ENCODE data around the gene VRK1.

VRK1 gene

GRCh38 chr14:96847451-96847850, 50.3 kb downstream of the VRK1 start:
- Histone ChIP-seq H2AFZ (ENCODE audit: low read length) (no peak overlapping the region), H3K27ac (ENCODE audit: low read length) (no peak overlapping the region), H3K36me3 (replicated peaks; ENCODE audit: insufficient read depth, low read length) (no peaks in the 10 kb centered on the region), H3K4me1 (ENCODE audit: low read length) (no peaks in the 10 kb centered on the region), H3K4me2 (ENCODE audit: low read depth, low read length) (no peak overlapping the region), H3K9ac (ENCODE audit: low read length) (no peak overlapping the region), H3K79me2 (ENCODE audit: low read length) (no peaks in the 10 kb centered on the region), H3K4me3 (ENCODE audit: low read length) (no peak overlapping the region), H4K20me1 (ENCODE audit: insufficient read depth, low read length) (no peaks in the 10 kb centered on the region), H3K27me3 (replicated peaks; ENCODE audit: insufficient read depth, low read length) (no peaks in the 10 kb centered on the region), H3K9me2 (replicated peaks; ENCODE audit: insufficient read depth, low read length) (no peaks in the 10 kb centered on the region), H3F3A (ENCODE audit: insufficient read depth, low read length) (no peaks in the 10 kb centered on the region), H3K9me3 (replicated peaks; ENCODE audit: insufficient read depth, low read length) (no peaks in the 10 kb centered on the region)
- no peak for DNase-seq
- no peak for TF ChIP-seq EZH2 (optimal IDR thresholded peaks at IDR 0.05; ENCODE audit: low read depth, low read length)
- TF ChIP-seq, protein P1, sequence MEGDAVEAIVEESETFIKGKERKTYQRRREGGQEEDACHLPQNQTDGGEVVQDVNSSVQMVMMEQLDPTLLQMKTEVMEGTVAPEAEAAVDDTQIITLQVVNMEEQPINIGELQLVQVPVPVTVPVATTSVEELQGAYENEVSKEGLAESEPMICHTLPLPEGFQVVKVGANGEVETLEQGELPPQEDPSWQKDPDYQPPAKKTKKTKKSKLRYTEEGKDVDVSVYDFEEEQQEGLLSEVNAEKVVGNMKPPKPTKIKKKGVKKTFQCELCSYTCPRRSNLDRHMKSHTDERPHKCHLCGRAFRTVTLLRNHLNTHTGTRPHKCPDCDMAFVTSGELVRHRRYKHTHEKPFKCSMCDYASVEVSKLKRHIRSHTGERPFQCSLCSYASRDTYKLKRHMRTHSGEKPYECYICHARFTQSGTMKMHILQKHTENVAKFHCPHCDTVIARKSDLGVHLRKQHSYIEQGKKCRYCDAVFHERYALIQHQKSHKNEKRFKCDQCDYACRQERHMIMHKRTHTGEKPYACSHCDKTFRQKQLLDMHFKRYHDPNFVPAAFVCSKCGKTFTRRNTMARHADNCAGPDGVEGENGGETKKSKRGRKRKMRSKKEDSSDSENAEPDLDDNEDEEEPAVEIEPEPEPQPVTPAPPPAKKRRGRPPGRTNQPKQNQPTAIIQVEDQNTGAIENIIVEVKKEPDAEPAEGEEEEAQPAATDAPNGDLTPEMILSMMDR (IDR thresholded peaks at IDR 0.05; ENCODE audit: low read length) = no peak
- no peak for TF ChIP-seq EZH2phosphoT487 (IDR thresholded peaks at IDR 0.05; ENCODE audit: low read length)

DNA sequence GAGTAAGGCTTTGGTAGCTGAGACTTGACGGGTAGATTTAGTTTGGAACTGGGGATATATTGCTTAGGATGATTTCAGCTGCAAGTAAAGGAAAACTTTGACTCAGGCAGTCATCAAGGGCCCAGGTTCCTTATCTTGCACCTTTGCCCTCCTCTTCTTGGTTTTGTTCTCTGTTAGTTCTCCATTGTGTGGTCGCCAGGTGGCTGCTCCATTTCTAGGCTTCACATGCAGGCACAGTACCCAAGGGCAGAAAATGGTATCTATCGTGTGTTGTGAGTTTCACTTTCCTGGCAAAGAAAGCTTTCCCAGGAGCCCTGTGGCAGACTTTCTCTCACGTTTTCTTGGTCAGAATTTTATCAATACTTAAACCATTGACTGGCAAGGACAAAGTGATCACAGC, 50.8 kb downstream of the VRK1 start:
- Histone ChIP-seq H3K27me3 (replicated peaks; ENCODE audit: insufficient read depth, low read length) (no peaks in the 10 kb centered on the region), H3K27ac (ENCODE audit: low read length) (no peak overlapping the region), H3K36me3 (replicated peaks; ENCODE audit: insufficient read depth, low read length) (no peaks in the 10 kb centered on the region), H3K4me1 (ENCODE audit: low read length) (no peaks in the 10 kb centered on the region), H2AFZ (ENCODE audit: low read length) (no peak overlapping the region), H4K20me1 (ENCODE audit: insufficient read depth, low read length) (no peaks in the 10 kb centered on the region), H3K79me2 (ENCODE audit: low read length) (no peaks in the 10 kb centered on the region), H3K4me3 (ENCODE audit: low read length) (no peak overlapping the region), H3K9me3 (replicated peaks; ENCODE audit: insufficient read depth, low read length) (no peaks in the 10 kb centered on the region), H3K9me2 (replicated peaks; ENCODE audit: insufficient read depth, low read length) (no peaks in the 10 kb centered on the region), H3K4me2 (ENCODE audit: low read depth, low read length) (no peak overlapping the region), H3F3A (ENCODE audit: insufficient read depth, low read length) (no peaks in the 10 kb centered on the region), H3K9ac (ENCODE audit: low read length) (no peak overlapping the region)
- DNase-seq = no peak
- TF ChIP-seq EZH2phosphoT487 (IDR thresholded peaks at IDR 0.05; ENCODE audit: low read length) (no peak), EZH2 (optimal IDR thresholded peaks at IDR 0.05; ENCODE audit: low read depth, low read length) (no peak)
- TF ChIP-seq, protein P1 (IDR thresholded peaks at IDR 0.05; ENCODE audit: low read length) = no peak

DNA sequence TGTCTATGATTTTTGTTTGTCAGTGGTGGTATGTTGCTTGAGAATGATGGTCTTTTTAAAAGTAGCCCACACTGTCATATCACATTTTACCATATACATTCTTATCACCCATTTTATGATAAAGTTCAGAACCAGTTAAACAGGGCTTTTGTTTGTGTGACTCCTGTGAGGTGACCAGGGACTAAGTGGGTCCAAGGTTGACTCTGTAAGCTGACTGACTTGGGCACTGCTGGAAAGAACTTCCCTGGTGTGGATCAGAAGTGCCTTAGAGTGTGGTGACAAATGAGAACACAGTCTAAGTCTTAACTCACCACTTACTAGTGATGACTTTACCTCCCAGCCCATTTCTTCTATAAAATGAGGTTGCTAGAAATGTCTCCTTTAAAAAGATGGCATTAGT, 52.6 kb downstream of the VRK1 start:
- no peak overlapping the region for H3K4me2 ChIP-seq (ENCODE audit: low read depth, low read length)
- no peak for DNase-seq
- no peaks in the 10 kb centered on the region for H3K9me2 ChIP-seq (replicated peaks; ENCODE audit: insufficient read depth, low read length)
- H3K79me2 ChIP-seq (ENCODE audit: low read length) = no peaks in the 10 kb centered on the region
- H3K4me1 ChIP-seq (ENCODE audit: low read length) = no peaks in the 10 kb centered on the region
- no peaks in the 10 kb centered on the region for H3K9me3 ChIP-seq (replicated peaks; ENCODE audit: insufficient read depth, low read length)
- TF ChIP-seq EZH2phosphoT487 (IDR thresholded peaks at IDR 0.05; ENCODE audit: low read length) (no peak), EZH2 (optimal IDR thresholded peaks at IDR 0.05; ENCODE audit: low read depth, low read length) (no peak)
- TF ChIP-seq, protein P1 (IDR thresholded peaks at IDR 0.05; ENCODE audit: low read length) = no peak
- no peak overlapping the region for H3K4me3 ChIP-seq (ENCODE audit: low read length)
- no peaks in the 10 kb centered on the region for H3F3A ChIP-seq (ENCODE audit: insufficient read depth, low read length)
- H4K20me1 ChIP-seq (ENCODE audit: insufficient read depth, low read length) = no peaks in the 10 kb centered on the region
- no peaks in the 10 kb centered on the region; the same call in 1 of the 2 replicates for H3K36me3 ChIP-seq (replicated peaks; ENCODE audit: insufficient read depth, low read length)
- H3K9ac ChIP-seq (ENCODE audit: low read length) = no peak overlapping the region
- no peak overlapping the region for H3K27ac ChIP-seq (ENCODE audit: low read length)
- no peaks in the 10 kb centered on the region for H3K27me3 ChIP-seq (replicated peaks; ENCODE audit: insufficient read depth, low read length)
- H2AFZ ChIP-seq (ENCODE audit: low read length) = no peak overlapping the region
